Measurements from ENCODE around the gene GLI3. TPM values are rescaled to one million over a fixed set of nuclear protein-coding genes. Genes with fewer than 3 reads are reported as not detected.

Gene GLI3
- total and polyA plus RNA-seq, 2 experiments from 2014 or later: 15.2 to 27.9 TPM

DNA sequence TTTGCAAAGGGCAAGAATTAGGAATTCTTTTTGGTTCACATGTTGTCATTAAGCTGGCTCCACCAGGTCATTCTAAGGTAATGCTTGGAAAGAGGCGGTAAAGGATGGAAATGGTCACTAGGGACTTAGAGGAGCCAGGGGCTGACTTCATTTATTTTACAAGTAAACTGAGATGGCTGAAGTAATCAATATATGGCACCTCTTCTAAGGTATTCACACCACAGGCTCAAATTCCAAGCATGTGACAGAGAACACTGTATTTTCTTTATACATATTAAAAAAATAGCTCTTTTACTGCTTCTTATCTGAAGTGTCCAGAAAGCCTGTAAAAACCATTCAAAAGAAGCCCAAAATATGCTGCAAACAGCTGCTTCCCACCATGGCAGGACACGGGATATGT, 239.0 kb downstream of the GLI3 start:
- no peaks in the 10 kb centered on the region for H3K9me3 ChIP-seq (ENCODE audit: low read depth)
- H3K4me1 ChIP-seq (ENCODE audit: low read depth): no peaks in the 10 kb centered on the region
- no peak for DNase-seq (ENCODE audit: low read depth in 1 of 2, low spot score in 1 of 2)
- no peaks in the 10 kb centered on the region for H3K36me3 ChIP-seq
- no peak overlapping the region for H3K27ac ChIP-seq
- H3K27me3 ChIP-seq: no peaks in the 10 kb centered on the region
- TF ChIP-seq CTCF (IDR thresholded peaks at IDR 0.05; ENCODE audit: low read depth, low read length): no peak
- no peak overlapping the region for H3K4me3 ChIP-seq

DNA sequence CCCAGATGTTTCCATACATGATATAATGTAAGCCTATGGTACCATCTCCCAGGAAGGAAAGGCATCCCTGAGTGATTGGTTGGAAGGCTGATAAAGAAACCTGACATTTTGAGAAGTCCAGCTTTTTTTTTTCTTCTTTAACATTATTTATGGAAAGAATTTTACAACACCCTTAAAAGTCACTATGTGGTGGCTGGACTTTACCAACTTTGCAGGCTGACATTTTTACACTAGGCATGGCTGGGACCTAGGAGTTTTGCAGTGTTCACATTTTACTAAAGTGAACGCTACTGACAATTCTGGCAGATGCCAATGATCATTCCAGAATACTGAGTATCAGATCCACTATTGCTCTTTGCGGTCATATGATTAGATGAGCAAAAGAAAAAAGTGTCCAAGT, 239.9 kb downstream of the GLI3 start:
- H3K36me3 ChIP-seq: no peaks in the 10 kb centered on the region

GRCh38 chr7:41996381-41997035, 240.5 kb downstream of the GLI3 start:
- H3K4me1 ChIP-seq (ENCODE audit: low read depth): no peaks in the 10 kb centered on the region
- DNase-seq (ENCODE audit: low read depth in 1 of 2, low spot score in 1 of 2): peak in 1 of 2 donors; percentile 68
- H3K36me3 ChIP-seq: no peaks in the 10 kb centered on the region
- H3K4me3 ChIP-seq: no peak overlapping the region
- H3K27me3 ChIP-seq: no peaks in the 10 kb centered on the region
- no peak for TF ChIP-seq CTCF (IDR thresholded peaks at IDR 0.05; ENCODE audit: low read depth, low read length)
- H3K9me3 ChIP-seq (ENCODE audit: low read depth): no peaks in the 10 kb centered on the region
- no peak overlapping the region for H3K27ac ChIP-seq

More for the DNA sequence above, 239.9 kb downstream of the GLI3 start:
- H3K27me3 ChIP-seq: no peaks in the 10 kb centered on the region
- H3K4me1 ChIP-seq (ENCODE audit: low read depth): no peaks in the 10 kb centered on the region
- H3K9me3 ChIP-seq (ENCODE audit: low read depth): no peaks in the 10 kb centered on the region
- no peak for DNase-seq (ENCODE audit: low read depth in 1 of 2, low spot score in 1 of 2)
- no peak for TF ChIP-seq CTCF (IDR thresholded peaks at IDR 0.05; ENCODE audit: low read depth, low read length)
- H3K27ac ChIP-seq: no peak overlapping the region
- no peak overlapping the region for H3K4me3 ChIP-seq

DNA sequence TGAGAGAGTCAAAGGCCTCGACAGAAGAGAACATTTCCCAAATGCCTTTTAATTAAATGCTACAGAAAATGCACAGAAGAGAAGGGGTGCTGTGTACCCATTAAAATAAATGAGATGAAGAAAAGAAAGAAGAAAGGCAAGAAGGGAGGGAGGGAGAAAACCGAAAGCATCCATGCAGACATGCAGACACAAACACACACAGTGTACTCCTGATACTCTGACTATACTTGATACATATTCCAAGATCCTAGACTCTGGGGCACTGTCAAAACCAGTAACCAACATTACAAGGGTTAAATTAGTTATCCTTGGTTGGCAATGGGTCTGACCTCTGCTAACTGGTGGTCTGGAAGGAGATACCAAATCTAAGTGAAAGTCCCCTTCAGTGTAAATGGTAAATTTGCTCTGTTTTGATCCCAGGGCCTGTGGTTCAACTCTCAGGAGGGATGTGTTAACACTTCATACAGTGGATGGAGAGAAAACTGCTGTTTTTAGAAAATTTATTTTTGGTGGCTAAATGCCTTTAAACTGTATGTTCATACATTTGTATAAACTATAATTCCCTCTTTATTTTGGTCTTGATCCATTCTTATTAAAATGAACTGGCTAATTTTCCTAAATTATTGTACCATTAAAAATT, 241.3 kb downstream of the GLI3 start:
- no peak overlapping the region for H3K4me3 ChIP-seq
- no peaks in the 10 kb centered on the region for H3K9me3 ChIP-seq (ENCODE audit: low read depth)
- no peak for DNase-seq (ENCODE audit: low read depth in 1 of 2, low spot score in 1 of 2)
- no peak for TF ChIP-seq CTCF (IDR thresholded peaks at IDR 0.05; ENCODE audit: low read depth, low read length)
- no peaks in the 10 kb centered on the region for H3K27me3 ChIP-seq
- H3K27ac ChIP-seq: no peak overlapping the region
- H3K4me1 ChIP-seq (ENCODE audit: low read depth): no peaks in the 10 kb centered on the region
- no peaks in the 10 kb centered on the region for H3K36me3 ChIP-seq

- Histone ChIP-seq H3K9me3 (ENCODE audit: low read depth) (no peaks in the 10 kb centered on the region), H3K36me3 (no peaks in the 10 kb centered on the region), H3K27ac (no peak overlapping the region), H3K4me1 (ENCODE audit: low read depth) (no peaks in the 10 kb centered on the region), H3K4me3 (no peak overlapping the region), H3K27me3 (no peaks in the 10 kb centered on the region)
- no peak for DNase-seq (ENCODE audit: low read depth in 1 of 2, low spot score in 1 of 2)
- TF ChIP-seq CTCF (IDR thresholded peaks at IDR 0.05; ENCODE audit: low read depth, low read length): no peak
These were observed 242.3 kb downstream of the GLI3 start for GRCh38 chr7:41994746-41995110.
